ENCODE measurements around the gene SNAP29. TPM values are rescaled to one million over a fixed set of nuclear protein-coding genes. Genes with fewer than 3 reads are reported as not detected.
"Not testable (repeated sequence)": the region's sequence is repeated elsewhere in the genome, so short reads cannot be mapped to it uniquely, and the experiment has no call there.

The SNAP29 gene
- total RNA-seq, 4 donors from 2014 or later, result 8.0 to 25.5 (median 20.3) TPM

- no peak for DNase-seq
Observed at GRCh38 chr22:20833225-20833665, 25.6 kb upstream of the SNAP29 start.

GRCh38 chr22:20834206-20834605, 24.6 kb upstream of the SNAP29 start:
- intact Hi-C loops (cut with DNase I; ENCODE audit: low total_unique reads), result no loop called here
- no peak overlapping the region for H3K4me3 ChIP-seq
- DNase-seq, result no peak
- WGBS, 2 donors (ENCODE audit: low coverage in 1 of 2), result 85 to 86% methylated on average over 3 of the region's 3 CpGs
- H3K36me3 ChIP-seq, result peaks cover 0 to 37% (median 10%) of the 10 kb centered on the region in 4 donors
- in situ Hi-C loops (cut with MboI; ENCODE audit: low pct_ligation_motif_present in 1 of 4, low pct_unique_long_range_greater_than_20kb in 1 of 4, low sequenced_read_pairs in 3 of 4), result no loop called here
- TF ChIP-seq POLR2AphosphoS5 (IDR thresholded peaks at IDR 0.05) (no peak), EP300 (IDR thresholded peaks at IDR 0.05; ENCODE audit: low read depth) (no peak), POLR2A (IDR thresholded peaks at IDR 0.05) (no peak), CTCF (IDR thresholded peaks at IDR 0.05) (no peak)
- H3K4me1 ChIP-seq, result peaks cover 0 to 5% (median 0%) of the 10 kb centered on the region in 4 donors
- no peaks in the 10 kb centered on the region for H3K9me3 ChIP-seq
- H3K27me3 ChIP-seq, result no peaks in the 10 kb centered on the region
- H3K27ac ChIP-seq, result no peak overlapping the region

More at GRCh38 chr22:20833225-20833665, 25.6 kb upstream of the SNAP29 start:
- Histone ChIP-seq H3K27me3 (no peaks in the 10 kb centered on the region), H3K9me3 (no peaks in the 10 kb centered on the region), H3K4me1 (peaks cover 0 to 5% (median 0%) of the 10 kb centered on the region in 4 donors), H3K36me3 (peaks cover 0 to 42% (median 10%) of the 10 kb centered on the region in 4 donors), H3K27ac (no peak overlapping the region), H3K4me3 (no peak overlapping the region)
- no peak for TF ChIP-seq POLR2AphosphoS5 (IDR thresholded peaks at IDR 0.05)
- no peak for TF ChIP-seq CTCF (IDR thresholded peaks at IDR 0.05)
- no peak for TF ChIP-seq POLR2A (IDR thresholded peaks at IDR 0.05)
- no peak for TF ChIP-seq EP300 (IDR thresholded peaks at IDR 0.05; ENCODE audit: low read depth)
- intact Hi-C loops (cut with DNase I; ENCODE audit: low total_unique reads), result no loop called here
- in situ Hi-C loops (cut with MboI; ENCODE audit: low pct_ligation_motif_present in 1 of 4, low pct_unique_long_range_greater_than_20kb in 1 of 4, low sequenced_read_pairs in 3 of 4), result no loop called here
- WGBS, 2 donors (ENCODE audit: low coverage in 1 of 2), result 99% methylated on average over 6 of the region's 6 CpGs; no CpG with 5 or more reads in 1 of the 2 donors

GRCh38 chr22:20834725-20835124, 24.1 kb upstream of the SNAP29 start:
- intact Hi-C loops (cut with DNase I; ENCODE audit: low total_unique reads) (no loop called here), in situ Hi-C loops (cut with MboI; ENCODE audit: low pct_ligation_motif_present in 1 of 4, low pct_unique_long_range_greater_than_20kb in 1 of 4, low sequenced_read_pairs in 3 of 4) (no loop called here)
- Histone ChIP-seq H3K27me3 (no peaks in the 10 kb centered on the region), H3K27ac (no peak overlapping the region), H3K4me1 (peaks cover 0 to 5% (median 0%) of the 10 kb centered on the region in 4 donors), H3K36me3 (peaks cover 0 to 35% (median 10%) of the 10 kb centered on the region in 4 donors), H3K9me3 (no peaks in the 10 kb centered on the region), H3K4me3 (no peak overlapping the region)
- no peak for TF ChIP-seq EP300 (IDR thresholded peaks at IDR 0.05; ENCODE audit: low read depth)
- no peak for TF ChIP-seq CTCF (IDR thresholded peaks at IDR 0.05)
- no peak for TF ChIP-seq POLR2A (IDR thresholded peaks at IDR 0.05)
- TF ChIP-seq POLR2AphosphoS5 (IDR thresholded peaks at IDR 0.05), result no peak
- 88 to 100% methylated on average over 1 to 3 of the region's 3 CpGs for WGBS, 2 donors (ENCODE audit: low coverage in 1 of 2)
- no peak for DNase-seq

GRCh38 chr22:20836987-20837823, 21.6 kb upstream of the SNAP29 start:
- H3K4me1 ChIP-seq, result peaks cover 0 to 16% (median 7%) of the 10 kb centered on the region in 4 donors
- H3K4me3 ChIP-seq, result no peak overlapping the region
- DNase-seq, result no peak
- no peaks in the 10 kb centered on the region for H3K27me3 ChIP-seq
- intact Hi-C loops (cut with DNase I; ENCODE audit: low total_unique reads) (no loop called here), in situ Hi-C loops (cut with MboI; ENCODE audit: low pct_ligation_motif_present in 1 of 4, low pct_unique_long_range_greater_than_20kb in 1 of 4, low sequenced_read_pairs in 3 of 4) (no loop called here)
- no peak overlapping the region for H3K27ac ChIP-seq
- H3K9me3 ChIP-seq, result no peaks in the 10 kb centered on the region
- peaks cover 0 to 14% (median 6%) of the 10 kb centered on the region in 4 donors for H3K36me3 ChIP-seq
- no peak for TF ChIP-seq EP300 (IDR thresholded peaks at IDR 0.05; ENCODE audit: low read depth)
- TF ChIP-seq POLR2A (IDR thresholded peaks at IDR 0.05), result no peak
- TF ChIP-seq POLR2AphosphoS5 (IDR thresholded peaks at IDR 0.05), result no peak
- TF ChIP-seq CTCF (IDR thresholded peaks at IDR 0.05), result no peak
- WGBS, 2 donors (ENCODE audit: low coverage in 1 of 2), result 95 to 100% methylated on average over 2 of the region's 2 CpGs

GRCh38 chr22:20839354-20839753, 19.5 kb upstream of the SNAP29 start:
- H3K36me3 ChIP-seq; in situ Hi-C loops (cut with MboI; ENCODE audit: low pct_ligation_motif_present in 1 of 4, low pct_unique_long_range_greater_than_20kb in 1 of 4, low sequenced_read_pairs in 3 of 4); DNase-seq; H3K9me3 ChIP-seq; H3K27ac ChIP-seq; intact Hi-C loops (cut with DNase I; ENCODE audit: low total_unique reads); H3K4me3 ChIP-seq; H3K27me3 ChIP-seq: not testable (repeated sequence)
- WGBS, 2 donors (ENCODE audit: low coverage in 1 of 2), result 96% methylated on average over 10 of the region's 10 CpGs; no CpG with 5 or more reads in 1 of the 2 donors
- H3K4me1 ChIP-seq, result peaks cover 0 to 26% (median 16%) of the 10 kb centered on the region in 4 donors

All from transverse colon (tissue), 4 donors.